HL-60 (cell line): ENCODE results near the gene CFAP221.

Experiments
- DNase-seq, 2 experiments: peaks; one replicate each; pipeline ENCODE4 v3.0.0-alpha.2; 2010 to 2020; ENCODE audit warnings: low read depth in 1 of 2, low spot score in 1 of 2
- H3K27ac ChIP-seq: fragments of 250-450 bp; sonication (Bioruptor Pico); replicated peaks from 2 replicates; pipeline ENCODE4 v1.5.1; 2020; ENCODE audit warnings: mild to moderate bottlenecking, moderate library complexity
- H3K27me3 ChIP-seq: fragments of 250-450 bp; sonication (Bioruptor Pico); 2 replicates; pipeline ENCODE4 v1.5.1; 2021; ENCODE audit warnings: mild to moderate bottlenecking, moderate library complexity; ENCODE audit not compliant: insufficient read depth, poor library complexity, severe bottlenecking
- H3K4me3 ChIP-seq: replicated peaks from 2 replicates; pipeline ENCODE4 v1.5.1; 2011; ENCODE audit warnings: mild to moderate bottlenecking, control low read depth, low read length; ENCODE audit not compliant: insufficient read depth
- GABPA ChIP-seq: IDR thresholded peaks from 2 replicates; pipeline ENCODE4 v1.6.1; 2012; ENCODE audit warnings: low read depth
- POLR2AphosphoS5 ChIP-seq: IDR thresholded peaks from 2 replicates; pipeline ENCODE4 v1.6.1; 2012; ENCODE audit warnings: low read depth
- REST ChIP-seq: IDR thresholded peaks from 2 replicates; pipeline ENCODE4 v1.6.1; 2012; ENCODE audit warnings: low read depth; ENCODE audit not compliant: insufficient replicate concordance
- SPI1 ChIP-seq: IDR thresholded peaks from 2 replicates; pipeline ENCODE4 v1.6.1; 2012; ENCODE audit warnings: low read depth, mild to moderate bottlenecking, borderline replicate concordance
- TF ChIP-seq, protein P1 (sequence below): IDR thresholded peaks from one replicate; pipeline ENCODE4 v1.5.1; 2011; ENCODE audit warnings: low read length, control low read depth, inconsistent platforms; ENCODE audit not compliant: insufficient read depth

CFAP221 gene

DNA sequence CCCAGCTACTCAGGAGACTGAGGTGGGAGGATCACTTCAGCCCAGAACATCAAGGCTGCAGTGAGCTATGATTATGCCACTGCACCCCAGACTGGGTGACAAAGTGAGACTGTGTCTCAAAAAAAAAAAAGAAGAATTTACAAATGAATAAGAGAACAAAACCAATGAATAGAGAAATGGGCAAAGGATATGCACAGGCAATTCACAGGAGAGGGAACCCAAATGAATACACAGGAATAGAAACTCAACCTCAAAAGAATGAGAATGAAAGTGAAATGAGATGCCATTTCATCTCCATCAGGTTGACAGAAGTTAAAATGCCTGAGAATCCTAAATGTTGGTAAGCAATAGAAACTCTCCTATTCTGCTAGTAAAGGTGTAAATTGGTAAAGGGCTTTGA, 40.2 kb downstream of the CFAP221 start:
- no peak for TF ChIP-seq POLR2AphosphoS5
- TF ChIP-seq GABPA: no peak
- TF ChIP-seq SPI1: no peak
- TF ChIP-seq, protein P1, sequence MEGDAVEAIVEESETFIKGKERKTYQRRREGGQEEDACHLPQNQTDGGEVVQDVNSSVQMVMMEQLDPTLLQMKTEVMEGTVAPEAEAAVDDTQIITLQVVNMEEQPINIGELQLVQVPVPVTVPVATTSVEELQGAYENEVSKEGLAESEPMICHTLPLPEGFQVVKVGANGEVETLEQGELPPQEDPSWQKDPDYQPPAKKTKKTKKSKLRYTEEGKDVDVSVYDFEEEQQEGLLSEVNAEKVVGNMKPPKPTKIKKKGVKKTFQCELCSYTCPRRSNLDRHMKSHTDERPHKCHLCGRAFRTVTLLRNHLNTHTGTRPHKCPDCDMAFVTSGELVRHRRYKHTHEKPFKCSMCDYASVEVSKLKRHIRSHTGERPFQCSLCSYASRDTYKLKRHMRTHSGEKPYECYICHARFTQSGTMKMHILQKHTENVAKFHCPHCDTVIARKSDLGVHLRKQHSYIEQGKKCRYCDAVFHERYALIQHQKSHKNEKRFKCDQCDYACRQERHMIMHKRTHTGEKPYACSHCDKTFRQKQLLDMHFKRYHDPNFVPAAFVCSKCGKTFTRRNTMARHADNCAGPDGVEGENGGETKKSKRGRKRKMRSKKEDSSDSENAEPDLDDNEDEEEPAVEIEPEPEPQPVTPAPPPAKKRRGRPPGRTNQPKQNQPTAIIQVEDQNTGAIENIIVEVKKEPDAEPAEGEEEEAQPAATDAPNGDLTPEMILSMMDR: no peak
- no peak for TF ChIP-seq REST

GRCh38 chr2:119586085-119586484, 41.8 kb downstream of the CFAP221 start:
- DNase-seq: no peak
- H3K27ac ChIP-seq: no peak overlapping the region
- no peaks in the 10 kb centered on the region for H3K27me3 ChIP-seq
- H3K4me3 ChIP-seq: no peak overlapping the region
- TF ChIP-seq POLR2AphosphoS5 (no peak), REST (no peak), SPI1 (no peak), GABPA (no peak)
- TF ChIP-seq, protein P1: no peak

More for the DNA sequence above, 40.2 kb downstream of the CFAP221 start:
- Histone ChIP-seq H3K4me3 (no peak overlapping the region), H3K27me3 (no peaks in the 10 kb centered on the region), H3K27ac (no peak overlapping the region)
- DNase-seq: no peak

- Histone ChIP-seq H3K27me3 (no peaks in the 10 kb centered on the region), H3K4me3 (no peak overlapping the region), H3K27ac (no peak overlapping the region)
- TF ChIP-seq SPI1 (no peak), GABPA (no peak), REST (no peak), POLR2AphosphoS5 (no peak)
- TF ChIP-seq, protein P1: no peak
- DNase-seq: no peak
Observed at GRCh38 chr2:119590873-119591272, 46.6 kb downstream of the CFAP221 start.
